ENCODE measurements around the gene GSK3A. TPM values are rescaled to one million over a fixed set of nuclear protein-coding genes. Genes with fewer than 3 reads are reported as not detected.

Gene GSK3A
- total RNA-seq, 1 experiment from 2014 or later = 44.6 TPM

GRCh38 chr19:42288881-42289555 is 46.6 kb upstream of the GSK3A start:
- intact Hi-C loops (cut with micrococcal nuclease; ENCODE audit: unreplicated experiment) = no loop called here
- no TSS peak for BruUV-seq (replicated peaks)
- TF ChIP-seq EZH2 (IDR thresholded peaks at IDR 0.05; ENCODE audit: low read depth) = no peak
- TF ChIP-seq, protein P1, sequence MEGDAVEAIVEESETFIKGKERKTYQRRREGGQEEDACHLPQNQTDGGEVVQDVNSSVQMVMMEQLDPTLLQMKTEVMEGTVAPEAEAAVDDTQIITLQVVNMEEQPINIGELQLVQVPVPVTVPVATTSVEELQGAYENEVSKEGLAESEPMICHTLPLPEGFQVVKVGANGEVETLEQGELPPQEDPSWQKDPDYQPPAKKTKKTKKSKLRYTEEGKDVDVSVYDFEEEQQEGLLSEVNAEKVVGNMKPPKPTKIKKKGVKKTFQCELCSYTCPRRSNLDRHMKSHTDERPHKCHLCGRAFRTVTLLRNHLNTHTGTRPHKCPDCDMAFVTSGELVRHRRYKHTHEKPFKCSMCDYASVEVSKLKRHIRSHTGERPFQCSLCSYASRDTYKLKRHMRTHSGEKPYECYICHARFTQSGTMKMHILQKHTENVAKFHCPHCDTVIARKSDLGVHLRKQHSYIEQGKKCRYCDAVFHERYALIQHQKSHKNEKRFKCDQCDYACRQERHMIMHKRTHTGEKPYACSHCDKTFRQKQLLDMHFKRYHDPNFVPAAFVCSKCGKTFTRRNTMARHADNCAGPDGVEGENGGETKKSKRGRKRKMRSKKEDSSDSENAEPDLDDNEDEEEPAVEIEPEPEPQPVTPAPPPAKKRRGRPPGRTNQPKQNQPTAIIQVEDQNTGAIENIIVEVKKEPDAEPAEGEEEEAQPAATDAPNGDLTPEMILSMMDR (conservative IDR thresholded peaks at IDR 0.05) = no peak
- Histone ChIP-seq H3K27ac (no peak overlapping the region), H3K4me1 (replicated peaks; ENCODE audit: insufficient read depth) (peaks cover 8% of the 10 kb centered on the region; the same call in 1 of the 2 replicates), H3K36me3 (ENCODE audit: low read depth) (no peaks in the 10 kb centered on the region), H3K4me3 (no peak overlapping the region), H3F3A (ENCODE audit: insufficient read depth, low read depth) (peaks cover 8% of the 10 kb centered on the region; the same call in 1 of the 2 replicates), H3K9me3 (ENCODE audit: insufficient read depth, low read depth) (no peaks in the 10 kb centered on the region), H3K27me3 (ENCODE audit: insufficient read depth, low read depth) (no peaks in the 10 kb centered on the region), H2AFZ (no peak overlapping the region), H3K9me2 (ENCODE audit: insufficient read depth) (no peaks in the 10 kb centered on the region), H3K4me2 (no peak overlapping the region), H4K20me1 (ENCODE audit: insufficient read depth) (peaks cover 12% of the 10 kb centered on the region; the same call in 1 of the 2 replicates), H3K79me2 (ENCODE audit: low read depth) (peaks cover 14% of the 10 kb centered on the region; the same call in 1 of the 2 replicates)
- ChIA-PET CTCF (interaction anchor here (0.5 kb wide), 1 partner anchor 43 kb away, joined by 4 read pairs; no protein-coding TSS in a partner anchor), POLR2A (ENCODE audit: unreplicated experiment) (no interaction called here)
- DNase-seq = no peak

GRCh38 chr19:42288387-42288786 is 46.0 kb upstream of the GSK3A start:
- ChIA-PET POLR2A (ENCODE audit: unreplicated experiment) (no interaction called here), CTCF (interaction anchor here (0.5 kb wide), 1 partner anchor 44 kb away, joined by 4 read pairs; no protein-coding TSS in a partner anchor)
- Histone ChIP-seq H3K9me3 (ENCODE audit: insufficient read depth, low read depth) (no peaks in the 10 kb centered on the region), H3K9me2 (ENCODE audit: insufficient read depth) (no peaks in the 10 kb centered on the region), H3K4me1 (replicated peaks; ENCODE audit: insufficient read depth) (peaks cover 9% of the 10 kb centered on the region), H3K27ac (no peak overlapping the region), H4K20me1 (ENCODE audit: insufficient read depth) (peaks cover 12% of the 10 kb centered on the region; the same call in 1 of the 2 replicates), H3K79me2 (ENCODE audit: low read depth) (peaks cover 14% of the 10 kb centered on the region; the same call in 1 of the 2 replicates), H3K36me3 (ENCODE audit: low read depth) (no peaks in the 10 kb centered on the region), H3K4me3 (no peak overlapping the region), H3K27me3 (ENCODE audit: insufficient read depth, low read depth) (no peaks in the 10 kb centered on the region), H2AFZ (no peak overlapping the region), H3F3A (ENCODE audit: insufficient read depth, low read depth) (peaks cover 8% of the 10 kb centered on the region; the same call in 1 of the 2 replicates), H3K4me2 (no peak overlapping the region)
- no peak for DNase-seq
- intact Hi-C loops (cut with micrococcal nuclease; ENCODE audit: unreplicated experiment) = no loop called here
- no peak for TF ChIP-seq EZH2 (IDR thresholded peaks at IDR 0.05; ENCODE audit: low read depth)
- BruUV-seq (replicated peaks) = no TSS peak

- H3K27ac ChIP-seq = no peak overlapping the region
- TF ChIP-seq, protein P1 (conservative IDR thresholded peaks at IDR 0.05) = no peak
- no peak for TF ChIP-seq EZH2 (IDR thresholded peaks at IDR 0.05; ENCODE audit: low read depth)
- H4K20me1 ChIP-seq (ENCODE audit: insufficient read depth) = peaks cover 15% of the 10 kb centered on the region; the same call in 1 of the 2 replicates
- H3K9me3 ChIP-seq (ENCODE audit: insufficient read depth, low read depth) = no peaks in the 10 kb centered on the region
- CTCF ChIA-PET = no interaction called here
- peaks cover 14% of the 10 kb centered on the region; the same call in 1 of the 2 replicates for H3K79me2 ChIP-seq (ENCODE audit: low read depth)
- H3K4me3 ChIP-seq = no peak overlapping the region
- H3K4me2 ChIP-seq = no peak overlapping the region
- POLR2A ChIA-PET (ENCODE audit: unreplicated experiment) = interaction anchor here (0.6 kb wide), 1 partner anchor 109 kb away, joined by 6 read pairs; no protein-coding TSS in a partner anchor
- no peaks in the 10 kb centered on the region for H3K27me3 ChIP-seq (ENCODE audit: insufficient read depth, low read depth)
- intact Hi-C loops (cut with micrococcal nuclease; ENCODE audit: unreplicated experiment) = no loop called here
- H2AFZ ChIP-seq = no peak overlapping the region
- peaks cover 14% of the 10 kb centered on the region; the same call in 1 of the 2 replicates for H3F3A ChIP-seq (ENCODE audit: insufficient read depth, low read depth)
- BruUV-seq (replicated peaks) = TSS peak; percentile 3
- DNase-seq = no peak
- no peaks in the 10 kb centered on the region for H3K9me2 ChIP-seq (ENCODE audit: insufficient read depth)
- peaks cover 15% of the 10 kb centered on the region for H3K4me1 ChIP-seq (replicated peaks; ENCODE audit: insufficient read depth)
- H3K36me3 ChIP-seq (ENCODE audit: low read depth) = no peaks in the 10 kb centered on the region
Measured at GRCh38 chr19:42287827-42288107, 45.4 kb upstream of the GSK3A start.
